Subcutaneous adipose tissue (tissue), 4 donors: ENCODE measurements around the gene CREB1. TPM values are rescaled to one million over a fixed set of nuclear protein-coding genes. Genes with fewer than 3 reads are reported as not detected.

Experiments used
- total RNA-seq, 4 donors: library from RNA; depleted of rRNA; stranded (reverse); fragments of >200 nt; gene quantifications; one replicate each; pipeline ENCODE4 v1.1.0, GENCODE V29; 2016
- TF ChIP-seq, protein P1 (sequence below): fragments of 450-650 bp; IDR thresholded peaks from one replicate; pipeline ENCODE4 v1.5.1; 2016; ENCODE audit warnings: low read depth, mild to moderate bottlenecking, control low read depth, antibody characterized with exemption, moderate library complexity

Gene CREB1
- total RNA-seq, 4 donors from 2014 or later = 39.4 to 75.5 (median 54.0) TPM

DNA sequence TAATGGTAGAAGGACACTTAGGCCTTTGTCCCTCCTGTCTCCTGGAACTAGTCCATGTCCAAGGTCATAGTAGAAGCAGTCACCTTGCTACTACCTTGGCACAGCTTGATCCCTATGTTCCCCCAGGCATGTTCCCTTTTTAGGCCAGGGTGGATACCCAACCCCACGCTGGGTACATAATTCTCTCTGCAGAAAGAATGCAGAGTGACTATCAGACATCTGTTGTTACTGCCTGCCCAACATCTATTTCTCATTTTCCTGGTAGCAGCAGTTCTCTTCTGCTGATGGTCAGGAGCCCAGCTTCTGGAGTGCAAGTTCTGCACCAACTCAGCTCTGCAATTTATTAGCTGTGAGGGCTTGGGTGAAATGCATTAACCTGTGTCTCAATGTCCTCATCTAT is 99.8 kb downstream of the CREB1 start:
- TF ChIP-seq, protein P1, sequence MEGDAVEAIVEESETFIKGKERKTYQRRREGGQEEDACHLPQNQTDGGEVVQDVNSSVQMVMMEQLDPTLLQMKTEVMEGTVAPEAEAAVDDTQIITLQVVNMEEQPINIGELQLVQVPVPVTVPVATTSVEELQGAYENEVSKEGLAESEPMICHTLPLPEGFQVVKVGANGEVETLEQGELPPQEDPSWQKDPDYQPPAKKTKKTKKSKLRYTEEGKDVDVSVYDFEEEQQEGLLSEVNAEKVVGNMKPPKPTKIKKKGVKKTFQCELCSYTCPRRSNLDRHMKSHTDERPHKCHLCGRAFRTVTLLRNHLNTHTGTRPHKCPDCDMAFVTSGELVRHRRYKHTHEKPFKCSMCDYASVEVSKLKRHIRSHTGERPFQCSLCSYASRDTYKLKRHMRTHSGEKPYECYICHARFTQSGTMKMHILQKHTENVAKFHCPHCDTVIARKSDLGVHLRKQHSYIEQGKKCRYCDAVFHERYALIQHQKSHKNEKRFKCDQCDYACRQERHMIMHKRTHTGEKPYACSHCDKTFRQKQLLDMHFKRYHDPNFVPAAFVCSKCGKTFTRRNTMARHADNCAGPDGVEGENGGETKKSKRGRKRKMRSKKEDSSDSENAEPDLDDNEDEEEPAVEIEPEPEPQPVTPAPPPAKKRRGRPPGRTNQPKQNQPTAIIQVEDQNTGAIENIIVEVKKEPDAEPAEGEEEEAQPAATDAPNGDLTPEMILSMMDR = no peak

DNA sequence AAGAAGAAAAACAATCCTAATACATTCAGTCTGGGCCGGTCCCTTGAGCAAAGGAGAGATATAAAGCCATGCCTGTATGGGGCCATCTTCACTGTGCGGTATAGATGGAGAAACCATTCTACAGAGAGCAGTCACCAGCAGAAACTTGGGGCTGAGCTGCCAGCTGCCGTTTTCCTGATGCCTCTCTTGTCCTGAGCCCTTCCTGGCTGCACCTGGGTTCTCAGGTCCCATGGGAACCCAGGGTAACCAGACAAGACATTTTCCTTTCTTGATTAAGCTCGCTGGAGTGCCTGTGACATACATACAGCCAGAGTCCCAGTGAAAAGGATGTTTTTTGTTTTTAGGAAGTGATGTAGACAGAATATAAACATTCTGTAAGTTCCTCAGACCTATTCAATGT is 100.7 kb downstream of the CREB1 start:
- TF ChIP-seq, protein P1 = no peak

DNA sequence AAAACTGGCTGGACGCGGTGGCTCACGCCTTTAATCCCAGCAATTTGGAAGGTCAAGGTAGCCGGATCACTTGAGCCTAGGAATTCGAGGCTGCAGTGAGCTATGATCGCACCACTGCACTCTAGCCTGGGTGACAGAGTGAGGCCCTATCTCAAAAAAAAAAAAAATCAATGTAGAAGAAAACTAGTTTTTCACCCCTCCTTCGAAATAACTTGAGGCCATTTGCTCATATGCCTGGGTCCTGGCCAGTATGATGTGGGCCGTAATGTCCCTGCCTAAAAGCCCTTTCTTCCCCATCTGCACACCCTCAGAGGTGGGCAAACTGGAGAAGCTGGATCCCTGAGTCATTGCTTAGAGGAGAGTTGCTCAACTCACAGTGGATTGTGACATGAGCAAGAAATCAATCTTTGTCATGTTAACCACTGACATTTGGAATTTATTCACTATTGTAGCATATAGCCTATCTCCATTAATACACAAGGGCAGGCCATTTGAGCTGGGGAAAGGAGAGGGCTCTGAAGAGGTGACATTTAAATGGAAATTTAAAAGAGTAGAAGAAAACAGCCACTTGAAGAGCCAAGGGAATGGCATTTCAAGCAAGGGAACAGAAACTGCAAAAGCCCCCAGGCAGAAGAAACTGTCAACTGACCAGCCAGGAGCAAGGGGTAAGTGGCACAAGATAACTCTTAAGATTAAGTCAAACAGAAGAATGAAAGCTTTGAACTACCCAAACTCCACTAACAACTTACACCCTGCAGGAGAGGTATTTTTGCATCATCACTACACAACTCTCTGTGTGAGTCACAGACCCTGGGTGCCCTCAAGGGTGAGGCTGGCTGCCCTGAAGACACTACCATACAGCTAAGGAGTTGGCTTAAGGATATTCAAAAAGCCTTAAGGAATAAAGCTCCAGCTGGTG is 103.1 kb downstream of the CREB1 start:
- TF ChIP-seq, protein P1 = no peak

DNA sequence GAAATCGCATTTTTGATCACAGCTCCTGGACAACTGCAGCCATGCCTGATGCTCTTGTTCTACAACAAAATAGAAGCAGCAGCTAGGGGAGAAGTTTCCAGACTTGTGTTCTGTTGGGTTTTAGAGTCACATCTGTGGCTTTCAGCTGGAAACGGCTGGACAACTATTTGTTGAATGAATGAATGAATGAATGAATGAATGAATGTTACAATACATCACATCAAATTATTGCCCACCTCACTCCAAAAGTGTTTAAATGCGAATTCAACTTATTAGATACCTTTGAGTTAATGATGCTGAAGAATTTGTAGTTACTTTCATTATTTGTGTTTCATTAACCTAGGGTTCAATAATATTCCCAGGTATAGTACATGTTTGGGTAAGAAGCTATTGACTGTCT is 103.9 kb downstream of the CREB1 start:
- TF ChIP-seq, protein P1 = no peak

DNA sequence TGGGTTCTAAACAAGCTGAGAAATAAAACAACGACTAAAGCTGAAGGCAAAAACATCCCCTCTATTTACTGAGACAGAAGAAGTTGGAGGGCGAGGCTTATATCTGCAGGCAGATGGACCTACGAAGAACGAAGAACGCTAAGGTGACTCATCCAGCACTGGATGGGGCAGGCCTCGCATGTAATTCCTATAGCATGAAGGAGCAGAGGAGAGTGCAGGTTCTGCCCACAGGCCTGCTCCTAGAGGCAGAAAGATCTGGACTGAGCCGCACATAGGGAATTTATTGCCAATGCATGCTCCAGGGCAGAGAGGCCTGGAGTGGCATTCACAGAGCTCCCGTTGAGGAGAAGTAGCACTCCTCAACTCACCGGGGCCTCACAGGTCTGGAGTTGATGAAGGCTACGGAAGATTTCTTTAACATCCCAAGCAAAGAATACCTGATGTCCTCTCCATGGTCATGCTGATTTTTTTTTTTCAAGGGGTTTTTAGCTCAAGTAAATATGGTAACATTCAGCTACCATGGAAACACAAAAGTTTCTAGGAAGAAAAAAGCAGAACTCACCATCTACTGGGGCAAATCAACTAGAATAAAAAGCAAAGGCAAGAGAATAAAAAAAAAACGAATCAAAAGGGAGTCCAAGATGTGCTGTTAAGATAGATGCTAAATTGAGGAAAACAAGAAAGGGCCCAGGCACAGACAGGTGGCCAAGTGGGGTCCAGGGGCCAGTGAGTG is 105.9 kb downstream of the CREB1 start:
- TF ChIP-seq, protein P1 = no peak

DNA sequence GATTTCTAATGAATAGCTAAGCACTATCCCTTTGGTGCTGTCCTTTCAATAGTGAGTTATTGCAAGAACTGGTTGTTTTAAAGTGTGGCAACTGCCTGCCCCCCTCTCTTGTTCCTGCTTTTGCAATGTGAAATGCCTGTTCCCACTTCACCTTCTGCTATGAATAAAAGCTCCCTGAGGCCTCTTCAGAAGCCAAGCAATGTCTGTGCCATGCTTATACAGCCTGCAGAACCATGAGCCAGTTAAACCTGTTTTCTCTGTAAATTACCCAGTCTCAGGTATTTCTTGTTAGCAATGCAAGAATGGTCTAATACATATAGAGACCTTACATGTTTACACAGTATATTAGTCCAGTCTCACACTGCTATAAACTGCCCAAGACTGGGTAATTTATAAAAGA is 110.4 kb downstream of the CREB1 start:
- TF ChIP-seq, protein P1 = no peak

DNA sequence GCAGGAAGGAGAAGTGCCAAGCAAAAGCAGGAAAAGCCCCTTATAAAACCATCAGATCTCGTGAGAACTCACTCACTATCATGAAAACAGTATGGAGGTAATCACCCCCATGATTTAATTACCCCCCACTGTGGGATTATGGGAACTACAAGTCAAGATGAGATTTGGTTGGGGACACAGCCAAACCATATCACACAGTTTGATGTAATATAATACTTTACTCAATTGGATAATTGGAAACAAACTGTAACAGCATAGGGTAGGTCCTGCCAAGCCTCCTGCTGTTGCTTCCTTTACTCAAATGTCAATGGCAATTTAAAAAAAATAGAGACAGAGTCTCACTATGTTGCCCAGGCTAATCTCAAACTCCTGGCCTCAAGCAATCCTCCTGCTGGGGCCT is 110.9 kb downstream of the CREB1 start:
- TF ChIP-seq, protein P1 = no peak
